HL-60 (cell line): Measurements from ENCODE around the gene KMT2A.
"Not testable (repeated sequence)": the region's sequence is repeated elsewhere in the genome, so short reads cannot be mapped to it uniquely, and the experiment has no call there.

ENCODE experiments used
- DNase-seq, 2 experiments: peaks; one replicate each; pipeline ENCODE4 v3.0.0-alpha.2; 2010 to 2020; ENCODE audit warnings: low read depth in 1 of 2, low spot score in 1 of 2
- H3K27ac ChIP-seq: fragments of 250-450 bp; sonication (Bioruptor Pico); replicated peaks from 2 replicates; pipeline ENCODE4 v1.5.1; 2020; ENCODE audit warnings: mild to moderate bottlenecking, moderate library complexity
- H3K27me3 ChIP-seq: fragments of 250-450 bp; sonication (Bioruptor Pico); 2 replicates; pipeline ENCODE4 v1.5.1; 2021; ENCODE audit warnings: mild to moderate bottlenecking, moderate library complexity; ENCODE audit not compliant: insufficient read depth, poor library complexity, severe bottlenecking
- H3K4me3 ChIP-seq: replicated peaks from 2 replicates; pipeline ENCODE4 v1.5.1; 2011; ENCODE audit warnings: mild to moderate bottlenecking, control low read depth, low read length; ENCODE audit not compliant: insufficient read depth
- GABPA ChIP-seq: IDR thresholded peaks from 2 replicates; pipeline ENCODE4 v1.6.1; 2012; ENCODE audit warnings: low read depth
- POLR2AphosphoS5 ChIP-seq: IDR thresholded peaks from 2 replicates; pipeline ENCODE4 v1.6.1; 2012; ENCODE audit warnings: low read depth
- REST ChIP-seq: IDR thresholded peaks from 2 replicates; pipeline ENCODE4 v1.6.1; 2012; ENCODE audit warnings: low read depth; ENCODE audit not compliant: insufficient replicate concordance
- SPI1 ChIP-seq: IDR thresholded peaks from 2 replicates; pipeline ENCODE4 v1.6.1; 2012; ENCODE audit warnings: low read depth, mild to moderate bottlenecking, borderline replicate concordance
- TF ChIP-seq, protein P1 (sequence below): IDR thresholded peaks from one replicate; pipeline ENCODE4 v1.5.1; 2011; ENCODE audit warnings: low read length, control low read depth, inconsistent platforms; ENCODE audit not compliant: insufficient read depth

Gene KMT2A

DNA sequence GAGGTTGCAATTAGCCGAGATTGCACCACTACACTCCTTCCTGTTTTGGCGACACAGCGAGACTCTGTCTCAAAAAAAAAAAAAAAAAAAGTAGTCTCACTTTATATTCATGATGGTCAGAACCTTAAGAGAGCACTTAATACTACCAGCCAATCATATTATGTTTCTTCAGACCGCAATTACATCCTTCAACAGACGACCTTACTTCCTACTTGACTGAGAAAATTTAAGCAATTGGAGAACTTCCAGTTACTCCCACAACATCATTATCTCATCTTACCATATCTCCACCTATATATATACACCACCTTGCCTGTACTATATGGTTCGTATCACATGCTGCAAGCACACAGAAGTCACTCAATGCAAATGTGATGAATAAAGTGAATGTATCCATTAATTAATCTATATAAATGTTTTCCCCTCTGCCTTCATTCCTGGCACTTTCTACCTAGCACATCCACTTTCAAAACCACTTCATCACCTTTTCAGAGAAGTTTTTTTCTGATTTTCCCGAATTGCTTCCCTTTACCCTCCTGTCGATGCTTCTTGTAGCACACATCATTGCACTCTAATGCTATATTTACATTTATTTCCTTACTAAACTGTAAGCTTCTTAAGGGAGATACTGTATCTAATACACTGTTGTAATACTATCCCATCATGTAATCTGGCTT is 21.1 kb upstream of the KMT2A start:
- TF ChIP-seq GABPA (no peak), REST (no peak)
- DNase-seq: peak in 1 of 2 experiments; percentile 72
- Histone ChIP-seq H3K4me3 (no peak overlapping the region), H3K27ac (peak overlapping the region; percentile 9; the same call in 1 of the 2 replicates), H3K27me3 (no peaks in the 10 kb centered on the region)

DNA sequence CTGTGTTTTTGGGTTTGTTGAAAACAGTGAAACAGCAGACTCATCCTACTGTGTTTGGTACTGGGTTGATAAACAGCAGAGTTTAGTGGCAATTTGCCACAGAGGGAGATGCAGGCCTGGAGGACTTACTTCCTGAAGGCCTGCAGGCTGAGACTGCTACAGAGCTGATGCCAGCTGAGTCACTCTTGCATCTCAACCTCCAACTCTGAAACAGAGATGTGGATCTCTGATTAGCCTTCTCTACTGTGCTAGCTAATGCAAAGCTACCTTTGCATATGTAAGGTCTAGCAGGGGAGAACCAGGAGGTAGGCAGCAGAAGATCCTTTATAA is 20.6 kb upstream of the KMT2A start:
- TF ChIP-seq REST: no peak
- TF ChIP-seq POLR2AphosphoS5: no peak; the same call in 1 of the 2 replicates
- TF ChIP-seq, protein P1, sequence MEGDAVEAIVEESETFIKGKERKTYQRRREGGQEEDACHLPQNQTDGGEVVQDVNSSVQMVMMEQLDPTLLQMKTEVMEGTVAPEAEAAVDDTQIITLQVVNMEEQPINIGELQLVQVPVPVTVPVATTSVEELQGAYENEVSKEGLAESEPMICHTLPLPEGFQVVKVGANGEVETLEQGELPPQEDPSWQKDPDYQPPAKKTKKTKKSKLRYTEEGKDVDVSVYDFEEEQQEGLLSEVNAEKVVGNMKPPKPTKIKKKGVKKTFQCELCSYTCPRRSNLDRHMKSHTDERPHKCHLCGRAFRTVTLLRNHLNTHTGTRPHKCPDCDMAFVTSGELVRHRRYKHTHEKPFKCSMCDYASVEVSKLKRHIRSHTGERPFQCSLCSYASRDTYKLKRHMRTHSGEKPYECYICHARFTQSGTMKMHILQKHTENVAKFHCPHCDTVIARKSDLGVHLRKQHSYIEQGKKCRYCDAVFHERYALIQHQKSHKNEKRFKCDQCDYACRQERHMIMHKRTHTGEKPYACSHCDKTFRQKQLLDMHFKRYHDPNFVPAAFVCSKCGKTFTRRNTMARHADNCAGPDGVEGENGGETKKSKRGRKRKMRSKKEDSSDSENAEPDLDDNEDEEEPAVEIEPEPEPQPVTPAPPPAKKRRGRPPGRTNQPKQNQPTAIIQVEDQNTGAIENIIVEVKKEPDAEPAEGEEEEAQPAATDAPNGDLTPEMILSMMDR: no peak
- TF ChIP-seq SPI1: no peak
- TF ChIP-seq GABPA: no peak
- peak in 1 of 2 experiments; percentile 65 for DNase-seq
- no peaks in the 10 kb centered on the region for H3K27me3 ChIP-seq
- no peak overlapping the region for H3K4me3 ChIP-seq
- no peak overlapping the region; the same call in 1 of the 2 replicates for H3K27ac ChIP-seq

GRCh38 chr11:118416900-118417299 is 19.4 kb upstream of the KMT2A start:
- not testable (repeated sequence) for H3K27ac ChIP-seq

GRCh38 chr11:118417801-118418200 is 18.5 kb upstream of the KMT2A start:
- DNase-seq: no peak
- H3K27me3 ChIP-seq: no peaks in the 10 kb centered on the region
- TF ChIP-seq GABPA: no peak
- TF ChIP-seq, protein P1: no peak
- no peak for TF ChIP-seq SPI1
- no peak for TF ChIP-seq POLR2AphosphoS5
- no peak for TF ChIP-seq REST
- H3K4me3 ChIP-seq: no peak overlapping the region
- no peak overlapping the region for H3K27ac ChIP-seq

More at GRCh38 chr11:118416900-118417299, 19.4 kb upstream of the KMT2A start:
- DNase-seq, H3K27me3 ChIP-seq, H3K4me3 ChIP-seq: not testable (repeated sequence)
